Measurements from ENCODE around the gene FTCDNL1. TPM values are rescaled to one million over a fixed set of nuclear protein-coding genes. Genes with fewer than 3 reads are reported as not detected.

The FTCDNL1 gene
- total RNA-seq, 1 donor = 1.7 TPM

DNA sequence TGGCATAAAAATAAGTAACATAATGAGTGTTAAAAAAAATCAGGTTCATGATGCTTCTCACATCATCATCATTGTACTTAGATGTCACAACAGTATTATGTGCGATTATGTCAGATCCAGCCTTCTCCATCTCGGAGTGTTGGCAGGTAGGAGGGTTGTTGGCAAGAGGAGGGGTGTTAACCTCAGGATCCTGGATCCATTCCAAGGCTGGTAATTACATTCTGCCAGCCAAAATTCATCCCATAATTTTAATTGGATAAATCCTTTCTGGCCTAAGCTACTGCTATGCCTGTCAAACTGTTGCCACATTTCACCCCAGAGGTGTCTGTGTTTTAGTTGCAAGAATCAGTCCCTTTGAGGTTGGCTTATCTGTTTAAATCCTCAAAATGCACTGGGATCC is 891 bp upstream of the FTCDNL1 start:
- H3K4me1 ChIP-seq (ENCODE audit: insufficient read depth, low read length) = peaks cover 15% of the 10 kb centered on the region
- peaks cover 3% of the 10 kb centered on the region for H3K9me3 ChIP-seq (ENCODE audit: low read depth, low read length)
- H3K4me3 ChIP-seq (ENCODE audit: low read length) = no peak overlapping the region
- H3K27me3 ChIP-seq (ENCODE audit: insufficient read depth, low read length) = no peaks in the 10 kb centered on the region

- Histone ChIP-seq H3K4me3 (ENCODE audit: low read length) (peak overlapping the region; percentile 58), H3K4me1 (ENCODE audit: insufficient read depth, low read length) (peaks cover 15% of the 10 kb centered on the region), H3K9me3 (ENCODE audit: low read depth, low read length) (peaks cover 7% of the 10 kb centered on the region), H3K27me3 (ENCODE audit: insufficient read depth, low read length) (no peaks in the 10 kb centered on the region)
These were observed 464 bp upstream of the FTCDNL1 start for GRCh38 chr2:199851501-199851810.

DNA sequence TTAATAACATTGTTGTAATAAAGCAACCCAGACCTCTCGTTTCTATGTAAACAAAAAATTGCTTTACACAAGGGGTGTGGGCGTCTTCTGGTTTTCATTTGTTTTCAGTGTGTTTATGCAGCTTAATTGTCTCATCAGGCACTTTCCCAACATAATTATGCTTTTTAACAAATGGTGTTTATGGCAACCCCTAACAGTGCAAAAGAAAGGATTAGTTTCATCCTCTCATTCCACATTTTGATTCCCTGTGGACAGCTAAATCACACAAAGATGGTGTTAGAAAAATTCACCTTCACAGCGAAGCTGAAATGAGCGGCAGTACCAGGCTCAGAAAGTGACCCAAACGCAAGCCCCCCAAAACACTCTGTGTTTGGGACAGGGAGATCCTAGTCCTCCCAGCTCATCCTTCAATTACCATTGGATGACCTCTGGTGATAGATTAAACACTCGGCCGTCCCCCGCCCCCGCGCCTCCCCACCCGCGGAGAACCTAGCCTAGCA is 724 bp downstream of the FTCDNL1 start:
- peak overlapping the region; percentile 58 for H3K4me3 ChIP-seq (ENCODE audit: low read length)

DNA sequence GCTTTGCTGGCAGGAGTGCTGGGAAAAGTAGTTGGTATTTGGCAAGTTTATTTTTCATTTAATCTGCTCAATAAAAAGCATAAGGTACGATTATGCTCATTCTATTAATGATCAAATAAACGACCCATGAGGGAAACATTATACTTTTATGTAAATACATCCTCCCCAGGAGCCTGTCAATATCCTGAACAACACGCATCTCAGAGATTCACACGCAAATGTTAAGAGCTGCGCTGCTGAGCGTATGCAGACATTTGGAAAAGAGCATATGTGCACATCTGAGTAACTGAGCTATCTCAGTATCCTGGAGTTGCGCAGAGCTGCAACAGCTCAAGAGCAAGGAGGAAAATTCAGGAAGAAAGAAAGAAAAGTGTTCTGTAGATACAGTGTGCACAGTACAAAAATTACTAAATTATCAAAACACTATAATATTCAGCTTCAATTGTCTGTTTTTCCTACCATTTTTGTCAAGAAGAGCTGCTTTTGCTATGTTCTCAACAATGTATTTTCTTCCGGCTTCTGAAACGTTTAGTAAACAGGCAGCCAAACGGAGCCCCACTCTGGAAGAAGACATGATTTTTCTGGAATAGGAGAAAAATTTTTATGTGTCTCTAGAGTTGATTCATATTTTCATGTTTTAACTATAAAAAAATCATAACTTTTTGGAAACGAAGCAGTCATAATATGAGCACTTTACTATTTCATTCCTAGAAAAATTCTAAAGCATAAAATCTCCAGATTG is 2.4 kb downstream of the FTCDNL1 start:
- Histone ChIP-seq H3K9me3 (ENCODE audit: low read depth, low read length) (peaks cover 17% of the 10 kb centered on the region), H3K27me3 (ENCODE audit: insufficient read depth, low read length) (no peaks in the 10 kb centered on the region), H3K4me1 (ENCODE audit: insufficient read depth, low read length) (peaks cover 15% of the 10 kb centered on the region), H3K4me3 (ENCODE audit: low read length) (no peak overlapping the region)

More for the DNA sequence above, 724 bp downstream of the FTCDNL1 start:
- H3K4me1 ChIP-seq (ENCODE audit: insufficient read depth, low read length) = peaks cover 15% of the 10 kb centered on the region
- peaks cover 17% of the 10 kb centered on the region for H3K9me3 ChIP-seq (ENCODE audit: low read depth, low read length)
- no peaks in the 10 kb centered on the region for H3K27me3 ChIP-seq (ENCODE audit: insufficient read depth, low read length)

DNA sequence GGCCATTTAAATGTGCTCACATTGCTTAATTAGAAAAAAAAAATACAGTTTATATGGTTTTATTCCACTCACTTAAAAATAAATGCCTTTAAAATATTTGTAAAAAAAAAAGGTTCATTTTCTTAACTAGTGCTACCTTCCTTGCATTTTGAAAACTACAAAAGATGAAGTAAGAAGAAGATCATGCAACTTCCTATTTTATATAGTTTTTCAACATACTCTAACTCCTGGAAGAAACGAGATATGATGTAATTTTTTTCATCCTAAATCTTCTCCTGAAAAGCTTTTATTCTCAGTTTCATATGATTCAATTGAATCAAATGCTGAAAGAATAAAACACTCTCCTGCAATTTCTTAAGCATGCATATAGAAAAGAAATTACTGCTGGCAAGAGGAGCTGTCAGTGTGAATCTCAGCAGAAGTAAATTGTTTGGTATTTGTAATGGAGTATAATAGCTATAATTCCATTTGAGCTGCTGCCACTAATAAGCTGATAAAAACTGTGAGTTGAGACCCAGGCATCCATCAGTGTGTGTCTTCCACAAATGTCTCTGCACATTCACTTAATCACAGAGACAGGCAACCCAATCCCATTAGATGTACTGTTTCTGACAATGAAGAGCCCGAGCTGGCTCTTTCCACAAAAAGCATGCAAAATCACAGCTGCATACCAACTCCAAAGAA is 3.7 kb downstream of the FTCDNL1 start:
- Histone ChIP-seq H3K4me3 (ENCODE audit: low read length) (no peak overlapping the region), H3K27me3 (ENCODE audit: insufficient read depth, low read length) (no peaks in the 10 kb centered on the region), H3K9me3 (ENCODE audit: low read depth, low read length) (peaks cover 17% of the 10 kb centered on the region), H3K4me1 (ENCODE audit: insufficient read depth, low read length) (peaks cover 15% of the 10 kb centered on the region)

DNA sequence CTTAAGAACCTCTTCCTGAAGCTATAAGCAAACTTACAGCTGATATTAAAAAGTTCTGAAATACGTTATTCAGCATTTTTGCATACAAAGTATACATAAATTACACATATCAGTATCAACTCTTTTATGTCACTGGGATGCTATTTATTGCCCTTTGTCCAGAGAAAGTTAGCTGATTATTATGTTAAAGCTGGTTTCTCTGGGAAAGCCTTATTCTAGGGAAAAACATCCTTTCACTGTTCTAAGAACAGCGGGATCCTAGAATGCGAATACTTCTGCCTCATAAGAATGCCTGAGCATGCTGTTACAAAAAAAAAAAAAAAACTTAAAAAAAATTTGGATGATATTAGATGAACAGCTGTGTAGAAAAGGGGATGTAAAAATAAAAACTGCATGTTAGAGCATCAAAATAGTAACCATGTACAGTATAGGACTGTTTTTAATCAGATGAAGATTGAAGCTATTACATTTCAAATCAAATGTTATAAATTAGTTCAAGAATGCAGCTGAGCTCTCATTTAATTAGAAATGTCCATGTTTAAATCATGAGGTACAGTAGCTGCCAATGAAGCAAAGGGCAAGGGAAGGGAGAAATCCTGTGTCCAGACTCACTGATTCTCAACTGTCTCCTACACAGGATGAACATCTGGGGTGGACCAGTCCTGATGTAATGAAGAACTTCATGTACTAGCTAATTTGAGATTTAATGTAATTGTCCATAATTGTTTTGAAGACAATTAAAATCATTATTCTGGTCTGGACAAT is 8.2 kb downstream of the FTCDNL1 start:
- Histone ChIP-seq H3K4me1 (ENCODE audit: insufficient read depth, low read length) (peaks cover 3% of the 10 kb centered on the region), H3K4me3 (ENCODE audit: low read length) (no peak overlapping the region)

DNA sequence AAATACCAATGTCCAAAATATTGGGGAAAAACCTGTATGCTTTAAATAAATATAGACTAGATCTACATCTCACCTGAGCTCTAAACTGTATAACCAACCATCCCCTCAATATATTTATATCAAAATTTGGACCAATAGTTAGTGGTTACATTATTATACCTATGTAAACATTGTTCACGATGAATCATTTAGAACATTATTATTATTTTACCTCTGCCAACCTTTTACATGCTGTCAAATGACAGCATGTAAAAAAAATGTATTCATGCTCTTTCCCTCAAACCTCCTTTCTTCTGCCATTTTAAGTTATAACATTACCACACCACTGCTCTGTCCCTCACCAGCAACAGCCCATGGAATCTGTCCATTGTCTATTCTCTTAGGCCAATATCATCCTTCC is 9.6 kb downstream of the FTCDNL1 start:
- Histone ChIP-seq H3K4me3 (ENCODE audit: low read length) (no peak overlapping the region), H3K4me1 (ENCODE audit: insufficient read depth, low read length) (no peaks in the 10 kb centered on the region), H3K9me3 (ENCODE audit: low read depth, low read length) (peaks cover 9% of the 10 kb centered on the region), H3K27me3 (ENCODE audit: insufficient read depth, low read length) (no peaks in the 10 kb centered on the region)

More for the DNA sequence above, 8.2 kb downstream of the FTCDNL1 start:
- H3K9me3 ChIP-seq (ENCODE audit: low read depth, low read length) = peaks cover 17% of the 10 kb centered on the region
- H3K27me3 ChIP-seq (ENCODE audit: insufficient read depth, low read length) = no peaks in the 10 kb centered on the region

DNA sequence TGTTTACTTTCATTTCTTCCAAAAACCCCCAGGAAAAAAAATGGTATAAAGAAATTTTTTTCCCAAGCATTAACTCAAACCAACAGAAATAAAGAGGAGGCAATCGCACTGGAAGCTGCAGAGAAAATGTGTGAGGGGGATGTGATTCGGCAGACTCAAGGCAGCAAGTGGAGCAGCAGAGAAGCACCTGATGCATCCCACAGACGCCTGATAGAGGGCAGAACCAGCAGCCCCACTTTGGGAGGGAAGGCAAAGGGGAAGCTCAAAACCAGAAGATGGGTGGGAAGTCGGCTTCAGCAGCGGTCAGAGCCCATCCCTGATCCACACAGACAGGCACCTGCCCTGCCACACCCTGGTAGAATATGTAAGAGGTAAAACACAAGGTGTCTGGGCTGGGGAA is 12.6 kb downstream of the FTCDNL1 start:
- H3K27me3 ChIP-seq (ENCODE audit: insufficient read depth, low read length) = no peaks in the 10 kb centered on the region
- H3K4me1 ChIP-seq (ENCODE audit: insufficient read depth, low read length) = no peaks in the 10 kb centered on the region
- no peak overlapping the region for H3K4me3 ChIP-seq (ENCODE audit: low read length)
- H3K9me3 ChIP-seq (ENCODE audit: low read depth, low read length) = no peaks in the 10 kb centered on the region

DNA sequence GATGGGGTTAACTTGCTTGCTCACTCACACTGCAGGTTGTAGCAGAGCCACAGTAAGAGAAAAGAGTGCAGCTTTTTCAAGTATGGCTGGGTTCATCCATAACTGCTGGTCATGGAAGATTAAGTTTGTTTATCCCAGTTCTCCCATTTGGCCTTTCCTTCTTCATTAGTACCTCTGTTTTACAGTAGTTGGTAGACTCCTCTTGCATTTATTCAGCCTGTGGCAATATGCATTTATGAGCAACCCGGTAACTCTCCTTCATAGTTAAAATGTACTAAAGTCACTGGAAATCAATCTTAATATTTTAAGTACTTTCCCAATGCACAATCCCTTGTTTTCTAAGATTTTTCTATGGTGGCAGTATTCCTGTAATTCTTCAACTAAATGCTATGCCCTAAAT is 14.0 kb downstream of the FTCDNL1 start:
- no peaks in the 10 kb centered on the region for H3K27me3 ChIP-seq (ENCODE audit: insufficient read depth, low read length)

GRCh38 chr2:199833525-199833924 is 17.5 kb downstream of the FTCDNL1 start:
- no peaks in the 10 kb centered on the region for H3K4me1 ChIP-seq (ENCODE audit: insufficient read depth, low read length)

More for the DNA sequence above, 14.0 kb downstream of the FTCDNL1 start:
- no peaks in the 10 kb centered on the region for H3K9me3 ChIP-seq (ENCODE audit: low read depth, low read length)
- no peaks in the 10 kb centered on the region for H3K4me1 ChIP-seq (ENCODE audit: insufficient read depth, low read length)
- H3K4me3 ChIP-seq (ENCODE audit: low read length) = no peak overlapping the region

GRCh38 chr2:199830531-199830930 is 20.5 kb downstream of the FTCDNL1 start:
- Histone ChIP-seq H3K27me3 (ENCODE audit: insufficient read depth, low read length) (no peaks in the 10 kb centered on the region), H3K4me3 (ENCODE audit: low read length) (no peak overlapping the region), H3K9me3 (ENCODE audit: low read depth, low read length) (no peaks in the 10 kb centered on the region), H3K4me1 (ENCODE audit: insufficient read depth, low read length) (no peaks in the 10 kb centered on the region)

More at GRCh38 chr2:199833525-199833924, 17.5 kb downstream of the FTCDNL1 start:
- no peaks in the 10 kb centered on the region for H3K27me3 ChIP-seq (ENCODE audit: insufficient read depth, low read length)
- H3K4me3 ChIP-seq (ENCODE audit: low read length) = no peak overlapping the region
- no peaks in the 10 kb centered on the region for H3K9me3 ChIP-seq (ENCODE audit: low read depth, low read length)

DNA sequence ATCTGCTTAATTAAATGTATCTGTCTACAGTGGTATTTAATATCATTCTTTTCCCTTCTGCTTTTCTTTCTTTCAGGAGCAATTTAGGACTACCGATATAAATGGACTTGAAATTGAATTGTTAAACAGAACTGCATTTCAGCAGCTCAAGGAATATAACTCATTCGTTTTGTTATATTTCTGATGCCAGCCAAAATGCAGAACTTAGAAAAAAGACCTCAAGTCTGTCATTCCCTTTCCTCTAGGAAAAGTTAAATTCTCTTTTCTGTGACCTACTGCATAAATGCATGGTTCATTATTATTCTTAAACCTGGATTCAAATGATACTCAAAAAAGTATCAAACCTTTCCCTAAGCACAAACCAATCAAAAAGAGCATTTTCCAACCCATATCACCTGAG is 21.4 kb downstream of the FTCDNL1 start:
- Histone ChIP-seq H3K9me3 (ENCODE audit: low read depth, low read length) (no peaks in the 10 kb centered on the region), H3K4me3 (ENCODE audit: low read length) (no peak overlapping the region), H3K27me3 (ENCODE audit: insufficient read depth, low read length) (no peaks in the 10 kb centered on the region)

GRCh38 chr2:199819746-199820145 is 31.2 kb downstream of the FTCDNL1 start:
- H3K4me1 ChIP-seq (ENCODE audit: insufficient read depth, low read length) = peaks cover 28% of the 10 kb centered on the region
- H3K4me3 ChIP-seq (ENCODE audit: low read length) = no peak overlapping the region
- H3K9me3 ChIP-seq (ENCODE audit: low read depth, low read length) = no peaks in the 10 kb centered on the region
- no peaks in the 10 kb centered on the region for H3K27me3 ChIP-seq (ENCODE audit: insufficient read depth, low read length)

More for the DNA sequence above, 21.4 kb downstream of the FTCDNL1 start:
- H3K4me1 ChIP-seq (ENCODE audit: insufficient read depth, low read length) = no peaks in the 10 kb centered on the region

DNA sequence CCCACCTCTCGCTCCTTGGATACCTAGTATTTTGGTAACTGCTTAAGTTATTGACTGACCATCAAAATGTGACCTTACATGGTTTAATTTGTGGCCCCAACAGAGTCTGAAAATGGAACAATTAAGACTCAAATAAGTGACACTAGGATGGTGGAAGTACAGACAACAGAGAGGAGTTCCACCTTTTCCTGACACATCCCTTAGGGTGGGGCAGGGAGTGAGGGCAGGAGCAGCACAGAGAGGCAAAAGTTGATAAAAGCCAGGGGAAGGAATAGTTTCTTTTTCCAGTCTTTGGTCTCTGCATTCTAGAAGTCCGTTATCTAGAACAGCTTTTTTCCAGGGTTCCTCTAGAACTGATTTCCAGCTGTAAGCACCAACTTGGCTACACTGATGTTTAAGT is 32.2 kb downstream of the FTCDNL1 start:
- Histone ChIP-seq H3K4me3 (ENCODE audit: low read length) (no peak overlapping the region), H3K27me3 (ENCODE audit: insufficient read depth, low read length) (no peaks in the 10 kb centered on the region), H3K9me3 (ENCODE audit: low read depth, low read length) (no peaks in the 10 kb centered on the region), H3K4me1 (ENCODE audit: insufficient read depth, low read length) (peaks cover 28% of the 10 kb centered on the region)

DNA sequence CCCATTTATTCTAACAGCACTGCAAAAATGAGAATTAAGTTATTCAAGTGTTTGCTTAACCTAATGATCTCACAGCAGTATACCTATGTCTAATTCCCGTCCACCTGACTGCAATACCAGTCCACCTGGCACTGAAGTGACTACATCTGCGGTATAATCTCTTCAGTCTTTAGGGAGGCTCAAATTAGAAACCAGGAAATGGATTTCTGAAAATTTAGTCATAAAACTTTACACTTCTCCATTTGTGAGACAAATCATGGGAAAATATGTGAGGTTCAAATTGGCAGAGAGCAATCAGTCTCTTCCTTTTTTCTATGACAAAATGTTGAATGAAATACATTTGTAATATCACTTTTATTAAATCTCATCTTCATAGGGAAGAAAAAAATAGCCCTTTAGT is 33.0 kb downstream of the FTCDNL1 start:
- Histone ChIP-seq H3K4me1 (ENCODE audit: insufficient read depth, low read length) (peaks cover 28% of the 10 kb centered on the region), H3K9me3 (ENCODE audit: low read depth, low read length) (no peaks in the 10 kb centered on the region), H3K27me3 (ENCODE audit: insufficient read depth, low read length) (no peaks in the 10 kb centered on the region), H3K4me3 (ENCODE audit: low read length) (no peak overlapping the region)

Measured in mononuclear cell (primary cell).